ENCODE results near the gene BAHD1. TPM values are rescaled to one million over a fixed set of nuclear protein-coding genes. Genes with fewer than 3 reads are reported as not detected.

The BAHD1 gene
- total RNA-seq, 1 experiment from 2014 or later: 37.2 TPM

DNA sequence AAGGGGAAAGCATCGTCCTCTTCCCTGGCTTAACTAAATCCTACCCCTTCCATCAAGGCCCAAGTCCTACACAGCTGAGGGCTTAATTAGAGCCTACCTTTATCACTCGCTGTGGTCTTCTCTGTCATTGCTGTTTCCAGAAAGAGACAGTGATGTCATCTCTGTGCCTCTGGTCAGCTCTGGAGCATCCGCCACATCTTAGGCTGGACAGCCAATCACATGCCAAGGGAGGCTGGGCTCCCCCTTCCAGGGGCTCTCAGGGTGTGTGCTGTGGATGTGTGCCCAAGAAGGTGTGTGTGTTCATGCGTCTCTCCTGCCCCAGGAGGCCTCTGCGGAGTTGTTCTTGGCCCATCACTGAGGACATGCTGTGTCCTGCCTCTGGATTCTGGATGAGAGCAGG, 72.9 kb downstream of the BAHD1 start:
- in situ Hi-C loops (cut with HindIII; ENCODE audit: low sequenced_read_pairs): no loop called here

DNA sequence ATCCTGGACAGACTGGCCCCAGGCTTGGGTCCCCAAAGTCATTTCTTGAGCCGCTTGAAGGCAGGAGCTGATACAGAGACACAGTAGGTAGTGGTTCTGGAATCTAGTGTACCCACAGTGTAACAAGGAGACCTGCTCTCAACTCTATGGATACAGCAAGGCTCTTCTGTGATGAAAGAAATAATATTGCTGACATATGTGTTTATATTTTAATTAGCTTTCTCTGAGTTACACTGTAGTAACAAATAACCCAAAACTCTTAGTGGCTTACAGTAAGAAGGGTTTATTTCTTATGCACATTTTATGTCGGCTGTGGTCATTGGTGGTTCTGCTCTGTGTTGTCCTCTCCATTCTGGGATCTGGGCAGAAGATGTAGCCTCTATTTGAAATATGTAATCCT, 75.6 kb downstream of the BAHD1 start:
- in situ Hi-C loops (cut with HindIII; ENCODE audit: low sequenced_read_pairs): no loop called here
- DNase-seq (ENCODE audit: low spot score): no peak

More for the DNA sequence above, 72.9 kb downstream of the BAHD1 start:
- no peak for DNase-seq (ENCODE audit: low spot score)

Other genes with a start within 250 kb of the BAHD1 start
- 1.8 TPM in 1 of 2 replicates, not detected in the other for gene PAK6, start 201.9 kb upstream of the BAHD1 start, total RNA-seq (2014; rRNA removed; shearing (Covaris generic))
- gene ANKRD63, start 157.9 kb upstream of the BAHD1 start, total RNA-seq (2014; rRNA removed; shearing (Covaris generic)): 8.4 and 14.9 TPM in 2 replicates
- 99.6 and 145 TPM in 2 replicates for gene PLCB2, start 133.0 kb upstream of the BAHD1 start, total RNA-seq (2014; rRNA removed; shearing (Covaris generic))
- 203 TPM in 2 replicates for gene INAFM2, start 117.3 kb upstream of the BAHD1 start, total RNA-seq (2014; rRNA removed; shearing (Covaris generic))
- gene CCDC9B, start 100.0 kb upstream of the BAHD1 start, total RNA-seq (2014; rRNA removed; shearing (Covaris generic)): 4.7 and 5.9 TPM in 2 replicates
- gene PHGR1, start 89.9 kb upstream of the BAHD1 start, total RNA-seq (2014; rRNA removed; shearing (Covaris generic)): not detected in 2 replicates
- 1.0 and 3.1 TPM in 2 replicates for gene DISP2, start 82.7 kb upstream of the BAHD1 start, total RNA-seq (2014; rRNA removed; shearing (Covaris generic))
- 123 and 146 TPM in 2 replicates for gene KNSTRN, start 58.2 kb upstream of the BAHD1 start, total RNA-seq (2014; rRNA removed; shearing (Covaris generic))
- gene IVD, start 35.2 kb upstream of the BAHD1 start, total RNA-seq (2014; rRNA removed; shearing (Covaris generic)): 91.8 and 111 TPM in 2 replicates
- 5.8 and 6.5 TPM in 2 replicates for gene CHST14, start 30.0 kb downstream of the BAHD1 start, total RNA-seq (2014; rRNA removed; shearing (Covaris generic))
- 41.9 and 66.4 TPM in 2 replicates for gene CCDC32, start 124.1 kb downstream of the BAHD1 start, total RNA-seq (2014; rRNA removed; shearing (Covaris generic))
- gene RPUSD2, start 128.3 kb downstream of the BAHD1 start, total RNA-seq (2014; rRNA removed; shearing (Covaris generic)): 21.7 and 33.5 TPM in 2 replicates
- 38.4 and 40.6 TPM in 2 replicates for gene KNL1, start 153.3 kb downstream of the BAHD1 start, total RNA-seq (2014; rRNA removed; shearing (Covaris generic))